ENCODE results near the gene PDZRN3.

Gene PDZRN3

GRCh38 chr3:73663495-73663894 is 38.8 kb upstream of the PDZRN3 start:
- no peak overlapping the region for H3K4me3 ChIP-seq (ENCODE audit: low read depth, low read length)
- no peak for DNase-seq (ENCODE audit: low read depth)
- TF ChIP-seq CTCF (IDR thresholded peaks at IDR 0.05; ENCODE audit: insufficient read depth, low read depth, low read length, missing control alignments): no peak

GRCh38 chr3:73661265-73661664 is 36.5 kb upstream of the PDZRN3 start:
- TF ChIP-seq CTCF (IDR thresholded peaks at IDR 0.05; ENCODE audit: insufficient read depth, low read depth, low read length, missing control alignments): no peak
- no peak overlapping the region for H3K4me3 ChIP-seq (ENCODE audit: low read depth, low read length)
- DNase-seq (ENCODE audit: low read depth): no peak

GRCh38 chr3:73658227-73658626 is 33.5 kb upstream of the PDZRN3 start:
- TF ChIP-seq CTCF (IDR thresholded peaks at IDR 0.05; ENCODE audit: insufficient read depth, low read depth, low read length, missing control alignments): no peak
- no peak for DNase-seq (ENCODE audit: low read depth)
- H3K4me3 ChIP-seq (ENCODE audit: low read depth, low read length): no peak overlapping the region

- no peak overlapping the region for H3K4me3 ChIP-seq (ENCODE audit: low read depth, low read length)
- no peak for DNase-seq (ENCODE audit: low read depth)
- no peak for TF ChIP-seq CTCF (IDR thresholded peaks at IDR 0.05; ENCODE audit: insufficient read depth, low read depth, low read length, missing control alignments)
Observed at GRCh38 chr3:73657186-73657585, 32.4 kb upstream of the PDZRN3 start.

- no peak overlapping the region for H3K4me3 ChIP-seq (ENCODE audit: low read depth, low read length)
- TF ChIP-seq CTCF (IDR thresholded peaks at IDR 0.05; ENCODE audit: insufficient read depth, low read depth, low read length, missing control alignments): no peak
- DNase-seq (ENCODE audit: low read depth): no peak
Observed at GRCh38 chr3:73656241-73656890, 31.6 kb upstream of the PDZRN3 start.

GRCh38 chr3:73655197-73655596 is 30.5 kb upstream of the PDZRN3 start:
- DNase-seq (ENCODE audit: low read depth): no peak
- H3K4me3 ChIP-seq (ENCODE audit: low read depth, low read length): no peak overlapping the region
- TF ChIP-seq CTCF (IDR thresholded peaks at IDR 0.05; ENCODE audit: insufficient read depth, low read depth, low read length, missing control alignments): no peak

GRCh38 chr3:73653877-73654276 is 29.1 kb upstream of the PDZRN3 start:
- DNase-seq (ENCODE audit: low read depth): no peak
- no peak overlapping the region for H3K4me3 ChIP-seq (ENCODE audit: low read depth, low read length)
- TF ChIP-seq CTCF (IDR thresholded peaks at IDR 0.05; ENCODE audit: insufficient read depth, low read depth, low read length, missing control alignments): no peak

Data from GM12865 (cell line).